Loucy (cell line): ENCODE data around the gene RYR2.

ENCODE experiments used
- H2AFZ ChIP-seq: fragments of 200-600 bp; sonication (generic); 2 replicates; pipeline ENCODE4 v1.6.0; 2016; ENCODE audit warnings: antibody characterized with exemption, mild to moderate bottlenecking, low read length, moderate library complexity
- H3F3A ChIP-seq: fragments of 200-600 bp; 2 replicates; pipeline ENCODE4 v1.6.0; 2016; ENCODE audit warnings: antibody characterized with exemption, low read depth, mild to moderate bottlenecking
- H3K27me3 ChIP-seq: fragments of 200-600 bp; sonication (generic); 2 replicates; pipeline ENCODE4 v1.6.1; 2014; ENCODE audit warnings: low read length, mild to moderate bottlenecking; ENCODE audit not compliant: insufficient read depth, poor library complexity, severe bottlenecking
- H3K36me3 ChIP-seq: fragments of 200-600 bp; sonication (generic); 2 replicates; pipeline ENCODE4 v1.6.1; 2016; ENCODE audit warnings: low read length; ENCODE audit not compliant: insufficient read depth
- H3K4me1 ChIP-seq: fragments of 200-600 bp; sonication (generic); 2 replicates; pipeline ENCODE4 v1.5.1; 2014; ENCODE audit warnings: low read length, mild to moderate bottlenecking; ENCODE audit not compliant: insufficient read depth, poor library complexity, severe bottlenecking
- H3K4me2 ChIP-seq: fragments of 200-600 bp; sonication (generic); 2 replicates; pipeline ENCODE4 v1.6.0; 2014; ENCODE audit warnings: antibody characterized with exemption, low read length, low read depth, mild to moderate bottlenecking; ENCODE audit not compliant: poor library complexity, severe bottlenecking
- H3K4me3 ChIP-seq: fragments of 200-600 bp; sonication (generic); 2 replicates; pipeline ENCODE4 v1.5.1; 2014; ENCODE audit warnings: low read length, mild to moderate bottlenecking, mixed read lengths; ENCODE audit not compliant: poor library complexity, severe bottlenecking
- H3K79me2 ChIP-seq: fragments of 200-600 bp; sonication (generic); 2 replicates; pipeline ENCODE4 v1.6.1; 2014; ENCODE audit warnings: low read length; ENCODE audit not compliant: insufficient read depth
- H3K9ac ChIP-seq: fragments of 200-600 bp; sonication (generic); 2 replicates; pipeline ENCODE4 v1.6.0; 2014; ENCODE audit warnings: mild to moderate bottlenecking, low read depth, low read length, moderate library complexity; ENCODE audit not compliant: poor library complexity, severe bottlenecking
- H3K9me2 ChIP-seq: fragments of 200-600 bp; sonication (generic); replicated peaks from 2 replicates; pipeline ENCODE4 v1.6.1; 2016; ENCODE audit warnings: low read depth, low read length, mixed read lengths
- H3K9me3 ChIP-seq: fragments of 200-600 bp; sonication (generic); 2 replicates; pipeline ENCODE4 v1.6.1; 2014; ENCODE audit warnings: mild to moderate bottlenecking, antibody characterized with exemption, low read length, low read depth; ENCODE audit not compliant: insufficient read depth
- H4K20me1 ChIP-seq: fragments of 200-600 bp; sonication (generic); 2 replicates; pipeline ENCODE4 v1.6.0; 2014; ENCODE audit warnings: antibody characterized with exemption, low read length, mild to moderate bottlenecking; ENCODE audit not compliant: insufficient read depth, poor library complexity, severe bottlenecking
- EZH2phosphoT487 ChIP-seq: fragments of 200-600 bp; IDR thresholded peaks from 2 replicates; pipeline ENCODE4 v1.6.1; 2018; ENCODE audit warnings: antibody characterized with exemption, mild to moderate bottlenecking, moderate library complexity, borderline replicate concordance
- TF ChIP-seq, protein P1 (sequence below): fragments of 200-600 bp; sonication (generic); conservative IDR thresholded peaks from 2 replicates; pipeline ENCODE4 v1.5.1; 2014; ENCODE audit warnings: mild to moderate bottlenecking, antibody characterized with exemption, low read length

The RYR2 gene

DNA sequence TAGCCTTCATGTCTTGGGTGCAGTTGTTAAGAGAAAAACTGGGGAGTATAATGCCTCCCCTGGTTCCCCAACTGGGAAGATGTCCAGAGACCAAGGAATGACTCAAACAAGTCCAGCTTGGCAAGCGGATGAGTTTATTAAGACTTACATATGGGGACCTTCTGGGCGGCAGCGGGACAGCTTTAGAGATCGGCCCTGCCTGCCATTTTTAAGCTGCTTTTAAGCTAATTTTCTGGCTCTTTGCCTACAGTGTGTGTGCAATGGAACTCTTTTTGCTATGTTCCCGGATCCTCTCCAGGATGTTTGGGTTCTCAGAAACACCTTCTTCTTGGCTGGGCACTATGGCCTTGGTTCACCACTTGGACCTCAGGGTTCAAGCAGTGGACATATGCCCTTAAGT lies 99.5 kb downstream of the RYR2 start:
- H3K4me3 ChIP-seq, result no peak overlapping the region
- no peaks in the 10 kb centered on the region for H3K27me3 ChIP-seq
- TF ChIP-seq, protein P1, sequence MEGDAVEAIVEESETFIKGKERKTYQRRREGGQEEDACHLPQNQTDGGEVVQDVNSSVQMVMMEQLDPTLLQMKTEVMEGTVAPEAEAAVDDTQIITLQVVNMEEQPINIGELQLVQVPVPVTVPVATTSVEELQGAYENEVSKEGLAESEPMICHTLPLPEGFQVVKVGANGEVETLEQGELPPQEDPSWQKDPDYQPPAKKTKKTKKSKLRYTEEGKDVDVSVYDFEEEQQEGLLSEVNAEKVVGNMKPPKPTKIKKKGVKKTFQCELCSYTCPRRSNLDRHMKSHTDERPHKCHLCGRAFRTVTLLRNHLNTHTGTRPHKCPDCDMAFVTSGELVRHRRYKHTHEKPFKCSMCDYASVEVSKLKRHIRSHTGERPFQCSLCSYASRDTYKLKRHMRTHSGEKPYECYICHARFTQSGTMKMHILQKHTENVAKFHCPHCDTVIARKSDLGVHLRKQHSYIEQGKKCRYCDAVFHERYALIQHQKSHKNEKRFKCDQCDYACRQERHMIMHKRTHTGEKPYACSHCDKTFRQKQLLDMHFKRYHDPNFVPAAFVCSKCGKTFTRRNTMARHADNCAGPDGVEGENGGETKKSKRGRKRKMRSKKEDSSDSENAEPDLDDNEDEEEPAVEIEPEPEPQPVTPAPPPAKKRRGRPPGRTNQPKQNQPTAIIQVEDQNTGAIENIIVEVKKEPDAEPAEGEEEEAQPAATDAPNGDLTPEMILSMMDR, result no peak
- no peak for TF ChIP-seq EZH2phosphoT487
- H3K9me2 ChIP-seq, result no peaks in the 10 kb centered on the region
- H3F3A ChIP-seq, result no peaks in the 10 kb centered on the region
- no peaks in the 10 kb centered on the region for H4K20me1 ChIP-seq
- H3K9ac ChIP-seq, result no peak overlapping the region
- H3K4me1 ChIP-seq, result no peaks in the 10 kb centered on the region
- H3K9me3 ChIP-seq, result 0 out of 2 replicates have a peak, but pooled peaks cover 4% of the 10 kb centered on the region
- H3K4me2 ChIP-seq, result no peak overlapping the region
- no peak overlapping the region for H2AFZ ChIP-seq
- H3K79me2 ChIP-seq, result no peaks in the 10 kb centered on the region
- H3K36me3 ChIP-seq, result no peaks in the 10 kb centered on the region

DNA sequence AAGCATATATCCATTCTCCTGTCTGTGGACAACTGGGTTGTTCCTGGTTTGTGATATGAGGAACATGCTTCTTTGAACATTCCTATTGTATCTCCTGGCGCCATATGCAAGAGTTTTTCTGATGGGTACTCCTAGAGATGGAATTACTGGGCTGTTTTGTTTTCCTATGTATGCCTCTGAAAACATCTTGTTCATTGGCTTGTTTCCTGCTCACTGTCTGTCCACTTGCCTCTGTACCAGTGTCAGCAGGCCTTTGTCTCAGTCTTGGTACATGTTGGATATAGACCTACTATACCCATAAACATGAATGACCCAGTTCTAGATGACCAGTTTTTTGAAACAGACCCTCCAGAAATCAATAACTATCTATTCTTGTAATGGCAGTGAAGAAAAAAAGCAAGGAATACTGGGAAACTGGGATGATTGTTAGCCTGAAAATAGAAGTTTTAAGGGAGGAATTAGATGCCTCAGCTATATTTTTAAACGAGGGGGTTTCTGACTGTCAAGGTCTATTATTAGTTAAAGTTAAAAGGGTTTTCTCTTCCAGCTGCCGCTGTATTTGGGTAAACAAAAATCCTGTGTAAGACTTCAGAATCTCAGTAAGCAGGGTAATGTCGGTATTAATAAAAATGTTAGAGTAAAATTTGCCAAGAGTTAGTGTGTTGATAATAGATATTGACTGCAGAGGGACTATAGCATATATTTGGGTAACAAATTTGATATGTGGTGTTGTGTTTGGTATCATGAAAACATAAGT lies 103.6 kb downstream of the RYR2 start:
- Histone ChIP-seq H3K9ac (no peak overlapping the region), H3K27me3 (no peaks in the 10 kb centered on the region)
- no peak for TF ChIP-seq EZH2phosphoT487
- TF ChIP-seq, protein P1, result no peak

DNA sequence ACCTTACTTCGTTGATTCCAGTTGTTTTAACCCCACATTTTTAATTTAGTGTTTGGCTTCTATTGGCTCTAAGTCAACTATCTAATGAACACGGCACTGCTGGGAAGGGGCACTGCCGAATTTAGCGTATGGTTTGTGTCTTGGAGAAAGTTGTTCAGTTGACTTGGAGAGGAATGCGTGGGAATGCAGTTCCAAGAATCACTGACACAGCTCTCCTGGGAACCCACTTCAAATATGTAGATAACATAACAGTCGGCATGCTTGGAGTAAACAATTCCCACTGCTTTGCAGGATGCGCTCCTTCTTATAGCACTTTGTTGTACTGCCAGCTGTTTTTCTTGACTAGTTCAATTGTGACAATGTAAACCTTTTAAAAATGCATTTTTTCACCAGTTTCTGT lies 104.3 kb downstream of the RYR2 start:
- no peaks in the 10 kb centered on the region for H3K4me1 ChIP-seq

More for the DNA sequence above, 103.6 kb downstream of the RYR2 start:
- Histone ChIP-seq H3K36me3 (no peaks in the 10 kb centered on the region), H3K4me3 (no peak overlapping the region), H3K4me2 (no peak overlapping the region), H2AFZ (no peak overlapping the region), H3K9me2 (no peaks in the 10 kb centered on the region), H4K20me1 (no peaks in the 10 kb centered on the region), H3K9me3 (0 out of 2 replicates have a peak, but pooled peaks cover 4% of the 10 kb centered on the region), H3F3A (no peaks in the 10 kb centered on the region), H3K4me1 (no peaks in the 10 kb centered on the region), H3K79me2 (no peaks in the 10 kb centered on the region)

More for the DNA sequence above, 104.3 kb downstream of the RYR2 start:
- H3K27me3 ChIP-seq, result no peaks in the 10 kb centered on the region
- H3K36me3 ChIP-seq, result no peaks in the 10 kb centered on the region
- no peak overlapping the region for H2AFZ ChIP-seq
- H3F3A ChIP-seq, result no peaks in the 10 kb centered on the region
- H3K9me2 ChIP-seq, result no peaks in the 10 kb centered on the region
- no peaks in the 10 kb centered on the region for H4K20me1 ChIP-seq
- TF ChIP-seq EZH2phosphoT487, result no peak
- TF ChIP-seq, protein P1, result no peak
- H3K4me3 ChIP-seq, result no peak overlapping the region
- H3K9me3 ChIP-seq, result 0 out of 2 replicates have a peak, but pooled peaks cover 4% of the 10 kb centered on the region
- H3K79me2 ChIP-seq, result no peaks in the 10 kb centered on the region
- H3K9ac ChIP-seq, result no peak overlapping the region
- H3K4me2 ChIP-seq, result no peak overlapping the region
